ENCODE results near the gene FTH1. TPM values are rescaled to one million over a fixed set of nuclear protein-coding genes. Genes with fewer than 3 reads are reported as not detected.
"Not testable (repeated sequence)": the region's sequence is repeated elsewhere in the genome, so short reads cannot be mapped to it uniquely, and the experiment has no call there.

The FTH1 gene
- total RNA-seq, 1 donor from 2014 or later = 1,419 TPM

DNA sequence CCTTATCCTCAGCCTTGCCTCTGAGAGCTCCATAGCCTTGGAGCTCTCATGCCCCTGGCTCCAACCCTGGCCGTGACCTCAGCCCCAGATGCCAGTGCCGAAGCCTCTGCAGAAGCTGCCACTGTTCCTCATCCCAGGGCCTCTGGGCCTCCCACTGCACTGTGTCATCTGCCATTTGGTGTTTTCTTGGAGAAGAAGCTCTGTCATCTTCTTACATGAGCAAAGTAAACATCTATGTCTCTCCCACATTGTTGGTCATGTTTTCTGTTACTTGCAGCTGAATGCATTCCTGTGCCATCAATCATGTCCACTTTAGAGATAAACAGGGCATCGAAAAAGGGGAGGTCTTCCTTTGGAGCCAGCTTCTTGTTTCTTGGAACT is 45.0 kb upstream of the FTH1 start:
- H3K27me3 Mint-ChIP-seq (ENCODE audit: low read depth) = no peaks in the 10 kb centered on the region
- no peak for DNase-seq (ENCODE audit: low spot score in 2 of 2, unreplicated experiment in 2 of 2)
- no peak overlapping the region for H3K4me3 Mint-ChIP-seq
- no peak for TF ChIP-seq CTCF (IDR thresholded peaks at IDR 0.05; ENCODE audit: unreplicated experiment)
- H3K36me3 Mint-ChIP-seq = peaks cover 2% of the 10 kb centered on the region
- peaks cover 5% of the 10 kb centered on the region for H3K9me3 Mint-ChIP-seq
- peaks cover 7% of the 10 kb centered on the region for H3K4me1 Mint-ChIP-seq
- no peak overlapping the region for H3K27ac Mint-ChIP-seq

DNA sequence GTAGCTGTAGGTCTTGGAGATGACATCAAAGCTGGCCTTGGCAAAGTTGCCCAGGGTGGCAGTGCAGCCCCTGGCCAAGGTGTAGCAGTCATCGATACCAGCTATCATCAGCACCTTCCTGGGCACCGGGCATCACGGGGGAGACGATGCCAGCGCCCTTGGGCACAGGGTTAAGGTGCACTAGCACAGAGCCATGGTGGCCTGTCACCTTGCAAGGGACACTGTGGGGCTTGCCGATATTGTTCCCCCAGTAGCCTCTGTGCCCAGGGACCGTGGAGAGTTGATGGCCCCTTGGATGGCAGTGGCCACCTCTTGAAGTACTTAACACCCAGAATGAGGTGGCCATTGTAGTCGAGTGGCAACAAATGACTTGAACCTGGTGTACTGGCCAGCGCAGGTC is 44.4 kb upstream of the FTH1 start:
- H3K4me3 Mint-ChIP-seq = no peak overlapping the region
- H3K4me1 Mint-ChIP-seq = peaks cover 7% of the 10 kb centered on the region
- TF ChIP-seq CTCF (IDR thresholded peaks at IDR 0.05; ENCODE audit: unreplicated experiment) = no peak
- no peaks in the 10 kb centered on the region for H3K27me3 Mint-ChIP-seq (ENCODE audit: low read depth)
- DNase-seq (ENCODE audit: low spot score in 2 of 2, unreplicated experiment in 2 of 2) = no peak
- no peak overlapping the region for H3K27ac Mint-ChIP-seq
- peaks cover 7% of the 10 kb centered on the region for H3K9me3 Mint-ChIP-seq
- peaks cover 2% of the 10 kb centered on the region for H3K36me3 Mint-ChIP-seq

DNA sequence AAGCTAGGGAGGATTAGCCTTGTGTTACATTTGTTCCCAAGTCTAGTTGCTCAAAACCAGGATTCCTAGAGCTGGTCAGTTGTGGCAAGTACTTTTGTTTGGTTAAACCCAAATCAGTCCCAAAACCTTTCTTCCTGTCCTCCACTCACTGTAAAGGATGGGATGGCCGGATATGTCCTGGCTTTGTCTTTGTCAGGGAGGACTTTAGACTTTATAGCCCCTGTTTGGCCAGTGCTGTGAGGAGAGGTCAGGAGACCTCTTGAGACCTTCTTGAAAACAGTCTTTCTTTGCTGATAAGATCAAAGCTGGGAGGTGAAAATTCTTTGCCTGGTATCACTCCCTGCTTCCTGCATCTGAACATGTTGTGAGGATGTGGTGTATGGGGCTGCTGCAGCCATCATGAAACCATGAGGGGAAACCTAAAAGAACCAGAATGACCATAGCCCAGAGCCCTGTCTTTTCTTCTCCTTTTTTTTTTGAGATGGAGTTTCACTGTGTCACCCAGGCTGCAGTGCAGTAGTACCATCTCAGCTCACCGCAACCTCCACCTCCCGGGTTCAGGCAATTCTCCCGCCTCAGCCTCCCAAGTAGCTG is 43.6 kb upstream of the FTH1 start:
- Mint-ChIP-seq H3K36me3 (peaks cover 2% of the 10 kb centered on the region), H3K27me3 (ENCODE audit: low read depth) (no peaks in the 10 kb centered on the region), H3K4me3 (no peak overlapping the region), H3K9me3 (peaks cover 7% of the 10 kb centered on the region), H3K4me1 (peaks cover 7% of the 10 kb centered on the region), H3K27ac (no peak overlapping the region)
- no peak for TF ChIP-seq CTCF (IDR thresholded peaks at IDR 0.05; ENCODE audit: unreplicated experiment)
- no peak for DNase-seq (ENCODE audit: low spot score in 2 of 2, unreplicated experiment in 2 of 2)

DNA sequence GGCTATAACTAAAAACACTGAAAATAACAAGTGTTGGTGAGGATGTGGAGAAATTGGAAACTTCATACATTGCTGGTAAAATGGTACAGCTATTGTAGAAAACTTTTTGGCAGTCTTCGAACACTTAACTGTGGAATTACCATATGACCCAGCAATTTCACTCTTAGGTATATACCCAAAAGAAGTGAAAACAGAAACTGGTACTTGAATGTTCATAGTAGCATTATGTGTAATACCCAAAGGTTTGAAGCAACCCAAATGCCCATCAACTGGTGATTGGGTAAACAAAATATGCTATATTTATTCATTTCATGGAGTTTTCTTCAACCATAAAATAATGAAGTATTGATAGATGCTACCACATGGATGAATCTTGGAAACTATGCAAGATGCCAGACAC is 40.8 kb upstream of the FTH1 start:
- no peak overlapping the region for H3K4me3 Mint-ChIP-seq
- no peak for DNase-seq (ENCODE audit: low spot score in 2 of 2, unreplicated experiment in 2 of 2)
- peaks cover 7% of the 10 kb centered on the region for H3K9me3 Mint-ChIP-seq
- H3K4me1 Mint-ChIP-seq = peaks cover 7% of the 10 kb centered on the region
- peaks cover 2% of the 10 kb centered on the region for H3K36me3 Mint-ChIP-seq
- no peak overlapping the region for H3K27ac Mint-ChIP-seq
- no peaks in the 10 kb centered on the region for H3K27me3 Mint-ChIP-seq (ENCODE audit: low read depth)
- TF ChIP-seq CTCF (IDR thresholded peaks at IDR 0.05; ENCODE audit: unreplicated experiment) = no peak

- H3K27me3 Mint-ChIP-seq (ENCODE audit: low read depth) = no peaks in the 10 kb centered on the region
- DNase-seq (ENCODE audit: low spot score in 2 of 2, unreplicated experiment in 2 of 2) = no peak
- no peak for TF ChIP-seq CTCF (IDR thresholded peaks at IDR 0.05; ENCODE audit: unreplicated experiment)
These were observed 37.0 kb upstream of the FTH1 start for GRCh38 chr11:62004473-62004872.

GRCh38 chr11:62002283-62002682 is 34.8 kb upstream of the FTH1 start:
- H3K4me3 Mint-ChIP-seq; DNase-seq (ENCODE audit: low spot score in 2 of 2, unreplicated experiment in 2 of 2); H3K27me3 Mint-ChIP-seq (ENCODE audit: low read depth); H3K27ac Mint-ChIP-seq; H3K4me1 Mint-ChIP-seq: not testable (repeated sequence)
- peaks cover 12% of the 10 kb centered on the region for H3K9me3 Mint-ChIP-seq
- peaks cover 15% of the 10 kb centered on the region for H3K36me3 Mint-ChIP-seq

More at GRCh38 chr11:62004473-62004872, 37.0 kb upstream of the FTH1 start:
- H3K4me1 Mint-ChIP-seq = peaks cover 5% of the 10 kb centered on the region
- peaks cover 5% of the 10 kb centered on the region for H3K9me3 Mint-ChIP-seq
- no peak overlapping the region for H3K4me3 Mint-ChIP-seq
- no peak overlapping the region for H3K27ac Mint-ChIP-seq
- peaks cover 6% of the 10 kb centered on the region for H3K36me3 Mint-ChIP-seq
